Endothelial cell (in vitro differentiated cells): ENCODE measurements around the gene YKT6. TPM values are rescaled to one million over a fixed set of nuclear protein-coding genes. Genes with fewer than 3 reads are reported as not detected.

Experiments used
- DNase-seq: peaks from one replicate; pipeline ENCODE4 v3.0.0; 2021; ENCODE audit warnings: low spot score
- H3K27ac Mint-ChIP-seq: one replicate; pipeline ENCODE4 v1.8.0; 2021; ENCODE audit warnings: mixed read lengths, inconsistent platforms; ENCODE audit not compliant: unreplicated experiment
- H3K27me3 Mint-ChIP-seq: one replicate; pipeline ENCODE4 v1.8.0; 2021; ENCODE audit warnings: mild to moderate bottlenecking, moderate library complexity, mixed read lengths, inconsistent platforms; ENCODE audit not compliant: unreplicated experiment
- H3K36me3 Mint-ChIP-seq: one replicate; pipeline ENCODE4 v1.8.0; 2021; ENCODE audit warnings: mild to moderate bottlenecking, low read depth, mixed read lengths, inconsistent platforms; ENCODE audit not compliant: unreplicated experiment
- H3K4me1 Mint-ChIP-seq: one replicate; pipeline ENCODE4 v1.8.0; 2021; ENCODE audit warnings: mild to moderate bottlenecking, mixed read lengths, inconsistent platforms; ENCODE audit not compliant: unreplicated experiment
- H3K4me3 Mint-ChIP-seq: one replicate; pipeline ENCODE4 v1.8.0; 2021; ENCODE audit warnings: mild to moderate bottlenecking, mixed read lengths, inconsistent platforms; ENCODE audit not compliant: unreplicated experiment
- H3K9me3 Mint-ChIP-seq: one replicate; pipeline ENCODE4 v1.8.0; 2021; ENCODE audit warnings: mixed read lengths, inconsistent platforms; ENCODE audit not compliant: unreplicated experiment
- total RNA-seq: library from RNA; stranded (reverse); fragmentation: NEBNext Ultra II Directional; extraction: Animal tissue kit (Norgen Biotek cat#: 25700); gene quantifications from one replicate; pipeline ENCODE4 v1.2.1, GENCODE V29; 2021; ENCODE audit not compliant: unreplicated experiment
- TF ChIP-seq, protein P1 (sequence below): fragments of 200-600 bp; sonication (generic); IDR thresholded peaks from one replicate; pipeline ENCODE4 v1.5.0; 2021; ENCODE audit warnings: antibody characterized with exemption; ENCODE audit not compliant: unreplicated experiment

Gene YKT6
- total RNA-seq, 1 donor from 2014 or later = 98.4 TPM

DNA sequence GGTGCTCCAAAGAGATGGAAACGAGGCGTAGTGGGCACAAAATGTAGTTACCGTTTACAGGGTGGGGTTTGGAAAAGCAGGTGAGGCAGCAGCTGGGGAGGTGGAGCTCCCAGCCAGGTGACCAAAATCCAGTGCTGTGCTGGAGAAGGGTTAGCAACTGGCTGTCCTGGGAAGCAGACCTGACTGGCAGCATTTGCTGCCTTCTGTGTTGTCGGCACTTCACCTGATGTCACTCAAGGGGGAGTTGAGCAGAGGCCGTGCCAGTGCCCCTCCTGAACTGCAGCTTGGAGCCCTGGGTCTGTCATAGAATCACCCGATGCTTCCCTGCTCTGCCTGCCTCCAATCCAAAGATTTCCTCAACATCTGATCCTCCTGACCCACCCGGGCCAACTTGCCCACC lies 24.3 kb upstream of the YKT6 start:
- DNase-seq = no peak
- peaks cover 4% of the 10 kb centered on the region for H3K36me3 Mint-ChIP-seq
- no peak overlapping the region for H3K27ac Mint-ChIP-seq
- H3K4me3 Mint-ChIP-seq = no peak overlapping the region
- H3K4me1 Mint-ChIP-seq = no peaks in the 10 kb centered on the region
- peaks cover 6% of the 10 kb centered on the region for H3K27me3 Mint-ChIP-seq
- H3K9me3 Mint-ChIP-seq = no peaks in the 10 kb centered on the region
- TF ChIP-seq, protein P1, sequence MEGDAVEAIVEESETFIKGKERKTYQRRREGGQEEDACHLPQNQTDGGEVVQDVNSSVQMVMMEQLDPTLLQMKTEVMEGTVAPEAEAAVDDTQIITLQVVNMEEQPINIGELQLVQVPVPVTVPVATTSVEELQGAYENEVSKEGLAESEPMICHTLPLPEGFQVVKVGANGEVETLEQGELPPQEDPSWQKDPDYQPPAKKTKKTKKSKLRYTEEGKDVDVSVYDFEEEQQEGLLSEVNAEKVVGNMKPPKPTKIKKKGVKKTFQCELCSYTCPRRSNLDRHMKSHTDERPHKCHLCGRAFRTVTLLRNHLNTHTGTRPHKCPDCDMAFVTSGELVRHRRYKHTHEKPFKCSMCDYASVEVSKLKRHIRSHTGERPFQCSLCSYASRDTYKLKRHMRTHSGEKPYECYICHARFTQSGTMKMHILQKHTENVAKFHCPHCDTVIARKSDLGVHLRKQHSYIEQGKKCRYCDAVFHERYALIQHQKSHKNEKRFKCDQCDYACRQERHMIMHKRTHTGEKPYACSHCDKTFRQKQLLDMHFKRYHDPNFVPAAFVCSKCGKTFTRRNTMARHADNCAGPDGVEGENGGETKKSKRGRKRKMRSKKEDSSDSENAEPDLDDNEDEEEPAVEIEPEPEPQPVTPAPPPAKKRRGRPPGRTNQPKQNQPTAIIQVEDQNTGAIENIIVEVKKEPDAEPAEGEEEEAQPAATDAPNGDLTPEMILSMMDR = no peak

DNA sequence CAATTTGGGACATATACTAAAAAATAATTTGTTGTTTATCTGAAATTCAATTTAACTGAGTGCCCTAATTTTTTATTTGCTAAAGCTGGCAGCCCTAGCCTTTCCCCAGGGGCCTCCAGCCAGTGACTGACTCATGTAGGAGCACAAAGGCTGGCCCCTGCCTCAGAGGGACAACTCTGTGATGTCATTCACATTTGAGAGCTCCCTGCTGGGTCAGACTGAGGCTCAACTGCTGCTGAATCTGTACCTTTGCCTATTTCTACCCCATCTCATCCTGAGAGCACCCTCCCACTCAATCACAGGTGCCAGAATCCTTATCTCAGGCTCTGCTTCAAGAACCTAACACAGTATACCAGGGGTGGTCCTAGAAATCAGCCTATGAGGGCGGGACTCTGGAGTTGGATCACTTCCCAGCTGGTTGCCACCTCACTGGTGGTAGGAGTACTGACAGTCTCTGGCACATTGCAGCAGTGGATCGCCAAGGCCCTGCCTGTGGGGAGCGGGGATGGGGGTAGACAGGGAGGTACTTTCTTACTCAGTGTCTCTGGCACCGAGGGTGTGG lies 23.1 kb upstream of the YKT6 start:
- peaks cover 4% of the 10 kb centered on the region for H3K36me3 Mint-ChIP-seq
- H3K4me1 Mint-ChIP-seq = no peaks in the 10 kb centered on the region
- H3K27ac Mint-ChIP-seq = no peak overlapping the region
- no peak overlapping the region for H3K4me3 Mint-ChIP-seq
- H3K9me3 Mint-ChIP-seq = no peaks in the 10 kb centered on the region
- peaks cover 7% of the 10 kb centered on the region for H3K27me3 Mint-ChIP-seq
- TF ChIP-seq, protein P1 = no peak
- no peak for DNase-seq

DNA sequence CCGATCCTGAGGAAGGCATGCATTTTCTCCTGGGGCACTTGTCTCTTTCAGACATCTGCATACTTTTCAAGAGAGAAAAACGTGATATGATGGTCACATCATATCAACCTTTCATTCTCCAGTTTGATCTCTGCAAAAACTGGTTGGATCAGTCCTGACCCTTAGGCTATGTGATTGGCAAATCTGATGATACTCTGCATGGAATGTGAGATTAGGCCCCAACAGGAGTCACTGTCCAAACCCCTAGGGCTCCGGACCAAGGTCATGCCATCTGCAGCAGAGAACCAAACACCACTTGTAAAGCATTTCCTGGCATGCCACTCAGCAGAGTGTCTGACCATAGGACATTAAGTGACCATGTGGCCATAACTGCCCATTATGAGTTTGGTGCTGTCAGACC lies 20.1 kb upstream of the YKT6 start:
- peaks cover 2% of the 10 kb centered on the region for H3K4me1 Mint-ChIP-seq
- no peak overlapping the region for H3K27ac Mint-ChIP-seq
- H3K4me3 Mint-ChIP-seq = no peak overlapping the region
- DNase-seq = no peak
- TF ChIP-seq, protein P1 = no peak
- H3K27me3 Mint-ChIP-seq = peaks cover 5% of the 10 kb centered on the region
- H3K36me3 Mint-ChIP-seq = no peaks in the 10 kb centered on the region
- no peaks in the 10 kb centered on the region for H3K9me3 Mint-ChIP-seq

DNA sequence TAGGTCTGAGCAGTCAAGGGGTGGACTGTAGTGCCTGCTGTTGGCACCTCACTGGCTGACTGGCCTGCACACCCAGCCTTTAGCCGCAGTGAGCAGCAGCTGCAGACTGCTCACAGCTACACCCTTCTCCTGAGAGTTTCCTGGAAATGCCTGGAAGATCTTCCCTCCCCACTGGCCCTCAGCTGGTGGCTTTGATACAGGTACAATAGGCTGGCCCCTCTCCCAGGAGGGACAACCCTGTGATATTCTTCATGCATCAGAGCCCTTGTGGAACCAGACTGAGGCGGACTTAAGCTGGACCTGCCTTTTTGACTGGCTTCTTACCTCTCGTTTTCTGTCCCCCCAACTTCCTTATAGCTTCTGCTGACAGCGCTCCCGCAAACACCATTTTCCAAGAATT lies 18.0 kb upstream of the YKT6 start:
- peaks cover 5% of the 10 kb centered on the region for H3K27me3 Mint-ChIP-seq
- DNase-seq = no peak
- no peaks in the 10 kb centered on the region for H3K9me3 Mint-ChIP-seq
- H3K36me3 Mint-ChIP-seq = no peaks in the 10 kb centered on the region
- H3K4me3 Mint-ChIP-seq = no peak overlapping the region
- TF ChIP-seq, protein P1 = no peak
- H3K27ac Mint-ChIP-seq = no peak overlapping the region
- peaks cover 2% of the 10 kb centered on the region for H3K4me1 Mint-ChIP-seq

DNA sequence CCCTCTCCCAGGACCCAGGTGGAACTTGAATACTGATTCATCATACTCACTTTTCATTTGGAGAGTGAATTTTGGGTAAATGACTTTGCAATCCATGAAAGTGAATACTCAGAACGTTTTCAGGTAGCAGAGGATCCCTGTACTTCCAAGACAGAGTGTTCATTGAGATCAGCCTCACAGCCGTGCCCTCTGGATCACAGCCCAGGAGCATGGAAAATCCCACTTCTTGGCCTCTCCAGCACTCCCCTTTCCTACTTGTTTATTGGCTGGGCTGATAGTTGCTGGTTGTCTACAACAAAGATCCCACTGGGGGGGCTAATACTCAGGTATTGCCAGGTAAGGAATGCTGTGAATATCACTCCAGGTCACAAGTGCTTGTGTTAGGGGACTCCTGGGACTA lies 17.4 kb upstream of the YKT6 start:
- H3K4me1 Mint-ChIP-seq = peaks cover 2% of the 10 kb centered on the region
- TF ChIP-seq, protein P1 = no peak
- no peaks in the 10 kb centered on the region for H3K36me3 Mint-ChIP-seq
- H3K9me3 Mint-ChIP-seq = no peaks in the 10 kb centered on the region
- DNase-seq = no peak
- no peak overlapping the region for H3K27ac Mint-ChIP-seq
- H3K27me3 Mint-ChIP-seq = peaks cover 9% of the 10 kb centered on the region
- H3K4me3 Mint-ChIP-seq = no peak overlapping the region
